Measurements from ENCODE around the gene SUCLG2.

DNA sequence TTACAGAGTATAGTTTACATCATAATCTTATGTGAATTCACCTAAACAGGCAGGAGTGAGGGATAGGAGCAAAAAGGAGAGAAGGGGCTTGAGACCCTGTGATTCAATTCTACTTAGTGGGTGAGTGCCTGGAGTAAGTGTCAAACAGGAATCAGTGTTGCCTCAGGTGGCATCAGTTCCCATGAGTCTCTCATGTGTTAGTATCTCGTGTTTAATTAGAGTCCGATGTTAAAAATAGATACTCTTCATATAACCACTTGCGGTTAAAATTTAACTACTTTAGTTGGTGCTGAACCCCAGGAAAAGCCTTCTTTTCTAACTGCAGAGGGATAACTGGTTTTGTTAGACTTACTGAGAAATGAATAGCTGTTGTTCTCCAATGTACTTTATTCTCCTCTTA, 251.5 kb downstream of the SUCLG2 start:
- TF ChIP-seq POLR2AphosphoS5 (IDR thresholded peaks at IDR 0.05) (no peak), POLR2A (IDR thresholded peaks at IDR 0.05) (no peak)
- TF ChIP-seq, protein P1, sequence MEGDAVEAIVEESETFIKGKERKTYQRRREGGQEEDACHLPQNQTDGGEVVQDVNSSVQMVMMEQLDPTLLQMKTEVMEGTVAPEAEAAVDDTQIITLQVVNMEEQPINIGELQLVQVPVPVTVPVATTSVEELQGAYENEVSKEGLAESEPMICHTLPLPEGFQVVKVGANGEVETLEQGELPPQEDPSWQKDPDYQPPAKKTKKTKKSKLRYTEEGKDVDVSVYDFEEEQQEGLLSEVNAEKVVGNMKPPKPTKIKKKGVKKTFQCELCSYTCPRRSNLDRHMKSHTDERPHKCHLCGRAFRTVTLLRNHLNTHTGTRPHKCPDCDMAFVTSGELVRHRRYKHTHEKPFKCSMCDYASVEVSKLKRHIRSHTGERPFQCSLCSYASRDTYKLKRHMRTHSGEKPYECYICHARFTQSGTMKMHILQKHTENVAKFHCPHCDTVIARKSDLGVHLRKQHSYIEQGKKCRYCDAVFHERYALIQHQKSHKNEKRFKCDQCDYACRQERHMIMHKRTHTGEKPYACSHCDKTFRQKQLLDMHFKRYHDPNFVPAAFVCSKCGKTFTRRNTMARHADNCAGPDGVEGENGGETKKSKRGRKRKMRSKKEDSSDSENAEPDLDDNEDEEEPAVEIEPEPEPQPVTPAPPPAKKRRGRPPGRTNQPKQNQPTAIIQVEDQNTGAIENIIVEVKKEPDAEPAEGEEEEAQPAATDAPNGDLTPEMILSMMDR (IDR thresholded peaks at IDR 0.05): no peak
